Common myeloid progenitor, CD34-positive (primary cell): Measurements from ENCODE around the gene GRID1.

Experiments
- CTCF ChIA-PET: fragments of 350-600 bp; sonication (Branson Sonifier 250); formaldehyde crosslinking; loops from one replicate; lab custom pipeline; 2021; ENCODE audit warnings: antibody characterized with exemption; lab: Charles Lee
- POLR2A ChIA-PET: fragments of 350-600 bp; sonication (Branson Sonifier 250); formaldehyde crosslinking; loops from one replicate; lab custom pipeline; 2021; ENCODE audit warnings: antibody characterized with exemption; lab: Charles Lee
- DNase-seq, 3 donors: peaks; one replicate each; pipeline versions ENCODE4 v3.0.0 to v3.0.0-alpha.2; 2013
- H3K27ac ChIP-seq, 2 experiments: 1 replicate in 1 of 2; 2 replicates in 1 of 2; pipeline ENCODE4 v1.7.0; 2013; ENCODE audit warnings: inconsistent platforms in 2 of 2, low read length in 2 of 2, mild to moderate bottlenecking in 2 of 2, low read depth in 1 of 2, moderate library complexity in 1 of 2; ENCODE audit not compliant: severe bottlenecking in 2 of 2, insufficient read depth in 1 of 2, poor library complexity in 1 of 2
- H3K27me3 ChIP-seq, 5 experiments: replicated peaks in 2 of 5; 1 replicate in 3 of 5; 2 replicates in 2 of 5; pipeline versions ENCODE4 v1.6.1 to v1.7.0; 2013; ENCODE audit warnings: low read length in 4 of 5, mild to moderate bottlenecking in 2 of 5, moderate library complexity in 2 of 5, inconsistent platforms in 1 of 5; ENCODE audit not compliant: insufficient read depth in 5 of 5, control insufficient read depth in 4 of 5
- H3K36me3 ChIP-seq, 4 experiments: 1 replicate in 2 of 4; 2 replicates in 2 of 4; pipeline versions ENCODE4 v1.6.1 to v1.7.0; 2013; ENCODE audit warnings: low read length in 3 of 4, control low read depth in 1 of 4, mild to moderate bottlenecking in 1 of 4; ENCODE audit not compliant: control insufficient read depth in 4 of 4, insufficient read depth in 4 of 4
- H3K4me1 ChIP-seq, 4 experiments: 1 replicate in 3 of 4; 2 replicates in 1 of 4; pipeline versions ENCODE4 v1.6.1 to v1.7.1; 2013; ENCODE audit warnings: low read length in 3 of 4, mild to moderate bottlenecking in 3 of 4, control low read depth in 1 of 4, inconsistent platforms in 1 of 4, moderate library complexity in 1 of 4; ENCODE audit not compliant: control insufficient read depth in 4 of 4, insufficient read depth in 4 of 4; ENCODE audit errors: control extremely low read depth in 1 of 4
- H3K4me3 ChIP-seq, 7 experiments: 1 replicate in 4 of 7; 2 replicates in 3 of 7; pipeline versions ENCODE4 v1.5.1 to v1.7.0; 2013; ENCODE audit warnings: mild to moderate bottlenecking in 7 of 7, low read length in 6 of 7, moderate library complexity in 6 of 7, inconsistent platforms in 2 of 7, low read depth in 2 of 7, control low read depth in 1 of 7; ENCODE audit not compliant: insufficient read depth in 4 of 7, control insufficient read depth in 1 of 7; ENCODE audit errors: extremely low read depth in 1 of 7
- H3K9me3 ChIP-seq, 5 experiments: 1 replicate in 4 of 5; 2 replicates in 1 of 5; pipeline versions ENCODE4 v1.6.1 to v1.7.1; 2013; ENCODE audit warnings: low read length in 4 of 5, mild to moderate bottlenecking in 2 of 5, inconsistent platforms in 1 of 5, low read depth in 1 of 5, moderate library complexity in 1 of 5; ENCODE audit not compliant: control insufficient read depth in 4 of 5, insufficient read depth in 2 of 5; ENCODE audit errors: control extremely low read depth in 1 of 5
- WGBS: methylation state at CpG from one replicate; pipeline ENCODE4 v1.1.5; 2013; ENCODE audit not compliant: insufficient coverage; 5-methylcytosine and 5-hydroxymethylcytosine counted together

Gene GRID1

DNA sequence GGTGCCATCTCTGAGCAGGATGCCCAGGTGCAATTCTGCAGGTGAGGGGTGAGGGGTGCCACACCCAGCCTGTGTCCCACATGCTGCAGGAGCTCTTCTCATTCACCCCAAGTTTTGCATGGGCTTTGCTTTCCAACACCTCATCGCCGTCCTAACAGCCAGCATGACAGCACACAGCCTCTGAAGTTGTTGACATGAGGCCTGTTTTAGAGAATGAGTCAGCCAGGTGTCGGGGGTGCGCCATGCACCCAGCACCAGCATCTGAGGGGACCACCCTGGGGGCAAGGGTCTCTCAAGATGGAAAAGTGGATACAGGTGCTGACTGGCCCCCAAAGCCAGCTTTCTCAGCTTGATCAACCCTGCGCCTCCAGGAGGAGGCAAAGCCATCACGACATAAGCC is 146.0 kb downstream of the GRID1 start:
- Histone ChIP-seq H3K36me3 (no peaks in the 10 kb centered on the region), H3K27me3 (peaks cover 0 to 5% (median 0%) of the 10 kb centered on the region in 5 experiments), H3K9me3 (no peaks in the 10 kb centered on the region), H3K4me1 (peaks cover 0 to 34% (median 17%) of the 10 kb centered on the region in 4 experiments), H3K4me3 (no peak overlapping the region), H3K27ac (no peak overlapping the region)
- WGBS = 93% methylated on average over 6 of the region's 6 CpGs
- ChIA-PET POLR2A (no interaction called here), CTCF (no interaction called here)
- no peak for DNase-seq

DNA sequence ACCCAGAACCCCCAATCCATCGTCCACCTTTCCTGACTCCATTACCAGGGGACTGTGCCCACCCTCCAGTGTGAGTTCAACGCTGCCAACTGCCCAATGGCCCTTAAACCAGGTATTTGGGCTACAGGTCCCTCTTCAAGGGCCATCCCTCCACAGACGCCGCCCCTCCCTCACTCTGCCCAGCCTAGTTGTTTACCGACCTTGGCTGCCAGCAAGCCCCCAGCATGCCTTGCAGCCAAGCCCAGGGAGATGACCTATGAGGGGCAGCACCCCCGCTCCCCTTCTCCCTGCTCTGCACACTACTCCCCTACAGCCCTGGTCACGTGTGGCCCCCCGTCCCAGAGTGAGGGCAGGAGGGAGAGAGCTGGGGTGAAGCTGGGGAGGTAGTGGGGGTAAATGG is 147.3 kb downstream of the GRID1 start:
- H3K4me1 ChIP-seq = peaks cover 0 to 21% (median 4%) of the 10 kb centered on the region in 4 experiments
- H3K27me3 ChIP-seq = peaks cover 0 to 9% (median 0%) of the 10 kb centered on the region in 5 experiments
- 94% methylated on average over 5 of the region's 8 CpGs for WGBS
- H3K36me3 ChIP-seq = no peaks in the 10 kb centered on the region
- CTCF ChIA-PET = no interaction called here
- H3K9me3 ChIP-seq = no peaks in the 10 kb centered on the region
- H3K27ac ChIP-seq = no peak overlapping the region
- no peak for DNase-seq
- POLR2A ChIA-PET = no interaction called here
- H3K4me3 ChIP-seq = no peak overlapping the region

DNA sequence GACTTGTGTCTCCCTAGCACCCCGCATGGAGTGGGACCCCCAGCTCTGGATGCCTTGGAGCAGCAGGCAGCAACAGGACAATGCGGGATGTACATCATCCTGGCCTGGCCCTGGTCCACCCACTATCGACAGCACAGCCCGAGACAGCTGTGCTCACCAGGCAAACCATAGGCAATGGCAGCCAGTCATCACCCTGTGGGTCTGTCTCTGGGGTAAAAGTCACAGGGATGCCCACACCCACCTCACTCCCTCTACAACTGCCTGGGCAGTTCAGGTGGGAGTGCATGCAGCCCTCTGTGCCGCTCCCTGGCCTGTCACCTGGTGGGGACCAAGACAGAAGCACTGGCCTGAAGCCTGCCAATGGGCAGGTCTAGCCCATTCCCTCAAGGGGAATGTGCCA is 147.8 kb downstream of the GRID1 start:
- ChIA-PET CTCF (no interaction called here), POLR2A (no interaction called here)
- Histone ChIP-seq H3K4me1 (peaks cover 0 to 18% (median 4%) of the 10 kb centered on the region in 4 experiments), H3K27me3 (peaks cover 0 to 10% (median 0%) of the 10 kb centered on the region in 5 experiments), H3K9me3 (no peaks in the 10 kb centered on the region), H3K36me3 (no peaks in the 10 kb centered on the region), H3K27ac (no peak overlapping the region), H3K4me3 (no peak overlapping the region)
- 91% methylated on average over 4 of the region's 5 CpGs for WGBS
- DNase-seq = no peak

- Histone ChIP-seq H3K4me3 (no peak overlapping the region), H3K9me3 (no peaks in the 10 kb centered on the region), H3K4me1 (peaks cover 0 to 18% (median 4%) of the 10 kb centered on the region in 4 experiments), H3K27ac (no peak overlapping the region), H3K36me3 (no peaks in the 10 kb centered on the region), H3K27me3 (peaks cover 0 to 11% (median 0%) of the 10 kb centered on the region in 5 experiments)
- no peak for DNase-seq
- ChIA-PET CTCF (interaction anchor here (2.4 kb wide), 1 partner anchor 9 kb away, joined by 7 read pairs; no protein-coding TSS in a partner anchor), POLR2A (no interaction called here)
- 100% methylated on average over 1 of the region's 4 CpGs for WGBS
These were observed 148.4 kb downstream of the GRID1 start for GRCh38 chr10:86218160-86218559.

DNA sequence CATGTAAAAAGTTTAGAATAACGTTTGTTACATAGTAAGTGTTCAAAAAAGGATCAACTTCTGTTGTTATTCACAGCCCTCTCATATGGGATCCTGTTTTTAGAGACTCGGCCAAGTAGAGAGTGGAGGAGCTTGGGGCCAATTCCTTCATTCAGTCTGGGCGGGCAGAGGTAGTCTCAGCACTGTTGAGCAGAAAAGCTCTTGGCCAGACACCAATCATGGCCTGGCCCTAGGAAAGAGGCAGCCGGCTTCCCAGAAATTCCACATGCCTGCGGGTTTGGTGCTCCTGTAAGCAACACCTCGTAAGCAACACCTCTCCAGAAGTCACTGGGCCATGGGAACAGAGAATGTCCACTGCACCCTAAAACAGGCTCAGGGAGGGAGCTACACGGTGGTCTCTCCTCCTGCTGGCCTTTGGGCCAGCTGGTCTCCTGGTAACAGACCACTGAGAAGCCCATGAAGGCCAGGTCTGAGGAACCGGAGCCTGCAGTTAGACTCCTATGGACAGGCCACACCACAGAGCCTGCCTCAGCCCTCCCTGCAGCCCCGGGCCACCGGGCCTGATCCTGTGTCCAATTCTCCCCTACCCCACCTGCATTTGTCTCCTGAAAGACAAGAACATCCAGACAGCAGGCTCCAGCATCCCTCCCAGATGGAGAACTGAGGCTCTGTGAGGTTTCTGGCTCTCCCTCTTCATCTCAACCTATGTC is 149.1 kb downstream of the GRID1 start:
- Histone ChIP-seq H3K4me1 (peaks cover 0 to 12% (median 4%) of the 10 kb centered on the region in 4 experiments), H3K27me3 (peaks cover 0 to 11% (median 0%) of the 10 kb centered on the region in 5 experiments), H3K9me3 (no peaks in the 10 kb centered on the region), H3K27ac (no peak overlapping the region), H3K36me3 (no peaks in the 10 kb centered on the region), H3K4me3 (no peak overlapping the region)
- WGBS = 98% methylated on average over 7 of the region's 10 CpGs
- ChIA-PET CTCF (interaction anchor here (2.4 kb wide), 1 partner anchor 10 kb away, joined by 7 read pairs; no protein-coding TSS in a partner anchor), POLR2A (no interaction called here)
- no peak for DNase-seq

DNA sequence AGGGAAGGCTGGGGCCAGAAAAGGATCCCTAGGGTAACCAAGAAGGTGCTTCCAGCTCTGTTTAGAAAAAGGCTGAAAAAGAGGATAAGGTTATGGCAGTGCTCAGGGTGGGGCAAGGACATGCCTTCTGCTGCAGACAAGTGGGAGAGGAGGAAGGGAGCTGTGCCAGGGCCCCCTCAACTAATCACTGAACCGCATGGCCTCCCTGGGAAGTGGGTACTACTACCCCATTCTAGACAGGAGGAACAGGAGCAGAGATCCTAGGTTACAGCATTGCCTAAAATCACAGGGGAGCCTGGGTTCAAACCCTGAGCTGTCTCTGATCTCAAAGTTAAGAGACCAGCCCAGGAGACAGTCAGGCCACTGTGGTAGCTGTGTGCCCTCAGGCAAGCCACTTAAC is 149.7 kb downstream of the GRID1 start:
- 100% methylated on average over 1 of the region's 1 CpG for WGBS
- ChIA-PET CTCF (interaction anchor here (0.7 to 2.4 kb wide), 2 partner anchors 11 to 51 kb away, joined by 3 to 7 read pairs; no protein-coding TSS in a partner anchor), POLR2A (no interaction called here)
- no peak overlapping the region for H3K4me3 ChIP-seq
- H3K4me1 ChIP-seq = peaks cover 0 to 7% (median 3%) of the 10 kb centered on the region in 4 experiments
- DNase-seq = no peak
- no peaks in the 10 kb centered on the region for H3K36me3 ChIP-seq
- H3K27ac ChIP-seq = no peak overlapping the region
- H3K27me3 ChIP-seq = peaks cover 0 to 11% (median 0%) of the 10 kb centered on the region in 5 experiments
- no peaks in the 10 kb centered on the region for H3K9me3 ChIP-seq

GRCh38 chr10:86215712-86216111 is 150.9 kb downstream of the GRID1 start:
- Histone ChIP-seq H3K27ac (no peak overlapping the region), H3K4me1 (no peaks in the 10 kb centered on the region), H3K27me3 (peaks cover 0 to 11% (median 0%) of the 10 kb centered on the region in 5 experiments), H3K36me3 (no peaks in the 10 kb centered on the region), H3K4me3 (no peak overlapping the region), H3K9me3 (no peaks in the 10 kb centered on the region)
- 74% methylated on average over 5 of the region's 5 CpGs for WGBS
- ChIA-PET POLR2A (no interaction called here), CTCF (interaction anchor here (2.4 kb wide), 1 partner anchor 12 kb away, joined by 7 read pairs; no protein-coding TSS in a partner anchor)
- DNase-seq = no peak
